Pons (tissue), 1 donor: ENCODE results near the gene LACTB.

Experiments used
- DNase-seq: peaks from one replicate; pipeline ENCODE4 v3.0.0-alpha.2; 2016; ENCODE audit warnings: low spot score

LACTB gene, protein sequence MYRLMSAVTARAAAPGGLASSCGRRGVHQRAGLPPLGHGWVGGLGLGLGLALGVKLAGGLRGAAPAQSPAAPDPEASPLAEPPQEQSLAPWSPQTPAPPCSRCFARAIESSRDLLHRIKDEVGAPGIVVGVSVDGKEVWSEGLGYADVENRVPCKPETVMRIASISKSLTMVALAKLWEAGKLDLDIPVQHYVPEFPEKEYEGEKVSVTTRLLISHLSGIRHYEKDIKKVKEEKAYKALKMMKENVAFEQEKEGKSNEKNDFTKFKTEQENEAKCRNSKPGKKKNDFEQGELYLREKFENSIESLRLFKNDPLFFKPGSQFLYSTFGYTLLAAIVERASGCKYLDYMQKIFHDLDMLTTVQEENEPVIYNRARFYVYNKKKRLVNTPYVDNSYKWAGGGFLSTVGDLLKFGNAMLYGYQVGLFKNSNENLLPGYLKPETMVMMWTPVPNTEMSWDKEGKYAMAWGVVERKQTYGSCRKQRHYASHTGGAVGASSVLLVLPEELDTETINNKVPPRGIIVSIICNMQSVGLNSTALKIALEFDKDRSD

DNA sequence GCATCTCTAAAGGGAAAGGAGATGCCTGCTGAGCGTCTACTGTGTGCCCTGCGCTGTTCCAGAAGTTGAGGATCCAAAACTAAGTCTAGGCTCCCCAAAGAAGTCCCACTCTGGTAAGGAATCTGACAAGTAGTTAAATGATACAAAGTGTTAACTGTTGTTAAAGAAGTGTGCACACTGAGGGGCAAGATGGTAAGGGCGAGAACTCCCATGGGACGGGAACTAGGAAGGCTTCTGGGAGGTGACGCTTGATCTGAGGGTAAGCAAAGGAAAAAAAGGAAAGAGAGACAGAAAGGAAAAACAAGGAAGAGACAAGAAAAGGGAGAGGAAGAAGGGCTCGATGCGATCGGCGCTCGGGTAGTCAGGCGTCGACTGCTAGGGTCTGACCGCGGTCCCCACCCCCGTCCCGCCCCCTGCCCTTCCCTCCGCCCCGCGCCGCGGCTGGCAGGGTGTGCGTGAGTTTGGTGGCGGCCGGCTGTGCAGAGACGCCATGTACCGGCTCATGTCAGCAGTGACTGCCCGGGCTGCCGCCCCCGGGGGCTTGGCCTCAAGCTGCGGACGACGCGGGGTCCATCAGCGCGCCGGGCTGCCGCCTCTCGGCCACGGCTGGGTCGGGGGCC lies at the start of gene LACTB:
Gene LACTB, plus strand, starts transcription at position 480 of the 620 bp plus-strand sequence. Its CDS starts 11 bp downstream, at position 491.
- DNase-seq: peak; percentile 82

DNA sequence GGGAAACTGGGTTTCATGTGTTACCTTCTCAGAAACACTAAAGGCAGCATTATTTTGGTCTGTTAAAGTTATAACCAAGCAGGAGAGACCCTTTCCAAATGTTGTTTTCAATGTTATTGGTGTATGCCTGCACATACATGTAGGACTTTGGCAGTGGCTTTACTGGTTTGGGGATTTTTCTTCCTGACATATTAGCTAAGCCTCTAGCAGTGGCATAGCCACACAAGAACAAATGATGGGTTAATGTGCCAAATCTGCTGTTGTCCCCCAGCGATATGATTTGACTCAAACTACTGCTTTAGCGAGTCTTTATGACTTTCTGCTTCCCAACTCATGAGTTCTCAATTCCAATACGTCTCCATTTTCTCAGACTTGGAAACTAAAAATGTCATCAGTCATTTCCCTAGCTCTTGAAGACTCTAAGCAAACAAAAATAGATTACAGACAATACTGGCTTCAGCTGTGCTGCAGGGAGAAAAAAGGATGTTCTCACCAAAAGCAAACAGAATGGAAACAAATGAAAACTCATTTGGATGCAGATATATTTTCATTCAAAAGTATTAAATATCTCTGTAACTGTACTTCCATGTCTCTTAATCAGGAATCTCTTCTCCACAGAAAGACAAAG lies 49.5 kb upstream of the LACTB start:
- DNase-seq: no peak

DNA sequence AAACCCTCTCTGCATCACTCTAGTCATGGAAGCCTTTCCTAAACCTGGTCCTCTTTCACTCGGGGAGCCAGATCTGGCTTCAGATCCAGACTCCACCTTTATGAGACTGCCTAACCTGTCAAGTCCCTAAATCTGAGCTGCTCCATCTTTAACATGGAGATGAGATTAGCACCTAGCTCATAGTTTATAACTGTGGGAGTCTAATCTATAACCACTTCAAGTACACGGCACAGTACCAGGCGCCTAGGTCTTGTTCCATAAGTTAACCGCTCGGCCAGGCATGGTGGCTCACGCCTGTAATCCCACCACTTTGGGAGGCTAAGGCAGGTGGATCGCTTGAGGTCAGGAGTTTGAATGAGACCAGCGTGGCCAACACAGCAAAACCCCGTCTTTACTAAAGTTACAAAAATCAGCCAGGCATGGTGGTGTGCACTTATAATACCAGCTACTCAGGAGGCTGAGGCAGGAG lies 48.8 kb upstream of the LACTB start:
- no peak for DNase-seq

DNA sequence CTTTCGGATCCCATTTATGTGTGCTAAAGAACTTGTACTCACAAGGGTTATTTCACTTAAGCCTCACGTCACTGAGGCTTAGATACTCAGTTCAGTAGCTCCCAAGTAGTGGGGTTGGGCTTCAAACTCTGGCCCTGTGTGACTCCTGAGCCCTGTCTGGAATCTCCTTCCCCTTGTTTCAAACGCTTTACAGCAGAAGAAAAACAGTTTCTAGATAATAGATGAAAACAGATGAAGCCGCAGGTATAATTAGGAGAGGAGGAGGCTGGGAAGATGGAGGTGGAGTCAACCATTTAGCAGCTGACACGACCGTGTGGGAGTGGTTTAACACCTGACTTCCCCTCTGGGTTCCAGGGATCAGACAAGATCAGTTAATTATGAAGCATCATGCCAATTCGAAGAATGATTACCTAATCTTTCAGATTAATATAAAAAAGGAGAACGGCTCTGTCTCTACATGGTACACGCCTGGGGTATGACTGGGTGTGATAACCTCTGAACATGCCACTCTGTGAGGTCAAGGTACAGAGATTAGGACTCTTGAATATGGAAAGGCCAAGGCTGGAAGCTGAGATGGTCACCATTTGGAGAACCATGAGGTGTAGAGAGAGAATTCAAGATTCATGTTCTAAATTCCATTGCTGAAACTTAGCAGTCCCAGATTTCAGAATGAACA lies 48.0 kb upstream of the LACTB start:
- no peak for DNase-seq

DNA sequence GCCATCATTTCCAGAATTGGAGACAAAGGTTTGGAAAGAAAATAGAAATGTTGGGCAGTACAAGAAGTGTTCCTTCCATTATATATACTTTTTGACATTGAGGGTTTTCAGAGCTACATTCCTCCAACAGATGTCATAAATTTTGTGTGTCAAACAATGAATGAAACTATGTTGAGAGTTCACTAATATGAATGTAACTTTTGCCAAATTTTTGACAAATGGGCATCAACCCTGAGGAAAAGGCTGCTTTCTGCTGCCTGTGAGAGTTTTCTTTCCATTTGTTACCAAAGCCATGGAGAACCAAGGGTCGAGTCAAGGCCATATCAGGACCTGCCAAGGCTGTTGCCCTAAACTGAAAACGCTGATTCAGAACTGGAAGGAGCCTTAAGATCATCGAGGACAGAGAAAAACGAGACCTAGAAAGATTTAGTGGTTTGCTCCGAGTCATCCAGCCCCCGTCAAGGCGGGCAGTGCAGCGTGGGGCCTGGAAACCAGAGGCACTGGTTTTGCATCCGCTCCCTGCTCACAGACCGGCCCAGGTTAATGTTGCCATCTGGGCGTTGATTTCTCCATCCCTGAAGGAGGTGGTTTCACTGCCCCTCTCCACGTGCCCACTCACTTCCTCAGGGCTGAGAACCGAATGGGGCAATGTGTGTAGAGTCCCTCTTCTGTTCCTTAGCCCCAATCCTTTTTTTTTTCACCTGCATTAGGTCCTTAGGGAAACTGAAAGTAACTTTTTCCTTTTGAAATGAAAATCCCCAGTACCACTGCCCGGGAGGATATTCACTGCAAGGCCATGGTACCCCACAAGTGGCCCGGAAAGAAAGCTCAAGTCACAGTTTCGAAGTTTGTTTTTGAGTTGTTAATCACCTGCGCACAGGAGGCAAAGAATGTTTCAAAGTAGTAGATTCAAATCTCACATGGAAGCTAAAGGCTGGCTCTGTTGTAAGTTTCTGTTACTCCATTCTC lies 46.4 kb upstream of the LACTB start:
- no peak for DNase-seq

DNA sequence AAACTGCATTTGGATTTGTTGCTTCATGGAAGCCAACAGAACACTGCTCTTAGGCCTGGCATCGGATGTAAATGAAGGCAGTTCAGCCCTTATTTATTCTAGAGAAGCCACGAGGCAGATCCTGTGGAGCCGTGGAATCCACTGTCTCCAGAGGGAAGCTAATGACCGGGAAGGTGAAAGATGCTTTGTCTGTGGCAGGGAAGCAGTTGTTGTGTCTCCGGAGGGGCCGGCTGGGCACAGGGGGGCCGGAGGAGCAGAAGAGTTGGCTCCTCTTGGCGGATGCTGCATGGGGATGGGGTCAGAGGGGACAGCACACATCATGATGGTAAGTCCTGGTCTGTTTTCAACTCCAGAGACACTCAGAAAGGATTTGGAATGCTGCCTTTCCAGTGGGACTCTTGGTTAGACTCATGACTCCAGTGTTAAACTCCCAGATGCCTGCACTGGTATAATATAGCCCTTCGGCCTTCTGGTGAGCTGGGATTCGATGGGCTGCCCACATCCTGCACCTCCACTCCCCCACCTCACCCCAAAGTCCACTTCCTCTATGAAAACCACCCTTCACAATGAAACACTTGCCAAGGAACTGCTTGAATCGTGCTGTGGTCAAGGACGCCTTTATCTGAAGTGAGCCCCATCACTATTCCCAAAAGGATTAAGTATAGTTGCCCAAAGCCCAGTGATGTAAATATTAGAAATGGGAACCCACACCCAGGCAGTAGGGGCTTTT lies 45.5 kb upstream of the LACTB start:
- no peak for DNase-seq

DNA sequence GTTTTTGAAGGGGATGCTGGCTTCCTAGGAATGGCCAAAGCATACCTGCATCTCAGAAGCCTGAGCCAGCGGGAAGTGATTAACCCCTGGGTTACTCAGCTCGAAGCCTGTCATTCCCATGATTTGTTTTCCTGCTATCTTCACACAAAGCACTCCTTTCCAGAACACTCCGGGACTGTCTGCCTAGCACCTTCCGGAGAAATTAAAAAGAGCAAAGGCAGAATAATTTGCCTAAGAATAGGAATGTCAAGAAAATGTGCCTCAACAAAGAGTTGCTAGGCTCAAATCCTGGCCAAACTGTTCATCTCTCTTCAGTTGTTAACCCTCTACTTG lies 45.0 kb upstream of the LACTB start:
- DNase-seq: no peak

DNA sequence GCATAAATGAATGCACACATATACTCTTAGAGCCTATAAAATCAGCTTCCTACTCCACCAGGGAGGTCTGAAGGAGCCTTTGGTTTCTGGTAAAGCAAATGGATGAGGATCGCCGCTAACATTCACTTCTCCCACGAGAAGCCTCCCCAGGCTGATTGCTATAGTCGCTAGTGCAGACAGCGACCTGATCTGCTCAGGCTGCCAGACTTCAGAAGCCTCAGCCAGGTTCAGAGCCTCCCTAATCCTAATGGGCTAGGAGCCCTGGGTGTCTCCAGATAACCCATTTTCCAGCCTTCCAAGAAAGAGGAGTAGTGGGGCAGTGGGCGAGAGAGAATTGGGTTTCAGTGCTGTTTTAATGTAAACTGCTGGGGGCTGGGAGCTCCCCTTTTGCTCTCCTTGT lies 43.7 kb upstream of the LACTB start:
- DNase-seq: no peak

DNA sequence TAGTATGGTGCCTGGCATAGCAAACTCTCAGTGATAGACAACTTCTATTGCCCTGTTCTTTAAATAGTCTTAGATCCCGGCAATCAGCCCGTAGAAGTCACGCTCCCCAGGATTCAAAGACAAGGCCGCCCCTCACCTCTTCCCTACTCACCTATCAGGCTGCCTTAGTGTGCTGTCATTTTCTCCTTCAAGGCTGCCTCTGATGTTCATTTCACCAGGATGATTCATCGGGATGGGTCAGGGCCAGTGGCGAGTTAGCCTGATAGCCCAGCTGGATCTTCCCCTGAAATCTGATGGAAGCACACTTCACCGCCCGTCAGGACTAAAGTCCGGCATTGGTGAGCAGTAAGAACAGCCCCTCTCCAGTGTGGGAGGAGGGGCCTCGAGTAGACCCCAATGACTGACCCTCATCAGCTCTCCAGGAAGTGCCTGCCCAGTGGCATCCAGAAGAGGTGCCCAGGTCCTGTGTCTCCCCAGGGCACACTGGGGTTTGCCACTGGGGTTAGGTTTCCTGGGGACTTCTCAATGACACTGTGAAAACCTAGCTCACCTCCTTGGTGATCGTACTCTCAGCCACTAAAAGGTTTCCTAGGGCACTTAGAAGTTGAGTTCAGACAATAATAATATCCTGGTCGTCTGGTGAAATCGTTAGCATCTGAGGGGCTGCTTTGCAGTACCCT lies 41.6 kb upstream of the LACTB start:
- DNase-seq: no peak

DNA sequence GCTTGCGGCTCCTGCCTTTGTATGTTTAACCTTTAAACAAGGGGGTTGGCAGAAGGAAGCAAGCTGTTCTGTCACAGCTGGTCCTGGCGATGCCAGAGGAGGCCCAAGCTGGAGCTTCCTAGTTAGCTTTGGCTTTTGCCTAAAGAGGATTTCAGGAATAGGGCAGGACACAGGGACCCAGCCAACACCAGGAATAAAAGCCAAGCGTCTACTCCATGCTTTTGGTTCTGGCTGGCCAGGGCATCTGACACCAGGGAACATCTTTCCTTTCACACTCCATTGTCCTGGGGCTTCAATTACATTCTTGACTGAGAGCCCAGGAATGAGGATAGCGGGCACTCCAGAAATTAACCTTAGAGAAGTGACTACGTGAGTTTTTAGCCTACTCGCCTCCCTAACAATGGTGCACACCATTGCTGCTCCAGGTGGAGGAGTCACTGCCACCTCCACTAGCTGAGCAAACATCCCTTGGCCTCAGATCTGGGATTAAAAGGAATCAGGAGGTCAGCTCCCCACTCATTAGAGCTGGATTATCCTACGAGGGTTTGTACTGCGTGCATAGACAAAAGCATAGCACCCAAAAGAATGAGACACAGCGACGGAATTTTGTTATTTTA lies 40.9 kb upstream of the LACTB start:
- DNase-seq: no peak

DNA sequence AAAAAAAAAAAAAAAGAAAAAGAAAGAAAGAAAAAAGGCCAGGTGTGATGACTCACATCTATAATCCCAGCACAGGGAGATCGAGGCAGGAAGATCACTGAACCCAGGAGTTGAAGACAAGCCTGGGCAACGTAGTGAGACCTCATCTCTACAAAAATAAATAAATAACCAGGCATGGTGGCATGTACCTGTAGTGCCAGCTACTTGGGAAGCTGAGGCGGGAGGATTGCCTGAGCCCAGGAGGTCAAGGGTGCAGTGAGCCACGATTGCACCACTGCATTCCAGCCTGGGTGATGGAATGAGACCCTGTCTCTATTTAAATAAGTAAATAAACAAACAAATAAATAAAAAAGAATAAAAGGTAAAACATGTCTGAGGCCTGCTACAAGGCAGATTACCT lies 39.3 kb upstream of the LACTB start:
- no peak for DNase-seq

DNA sequence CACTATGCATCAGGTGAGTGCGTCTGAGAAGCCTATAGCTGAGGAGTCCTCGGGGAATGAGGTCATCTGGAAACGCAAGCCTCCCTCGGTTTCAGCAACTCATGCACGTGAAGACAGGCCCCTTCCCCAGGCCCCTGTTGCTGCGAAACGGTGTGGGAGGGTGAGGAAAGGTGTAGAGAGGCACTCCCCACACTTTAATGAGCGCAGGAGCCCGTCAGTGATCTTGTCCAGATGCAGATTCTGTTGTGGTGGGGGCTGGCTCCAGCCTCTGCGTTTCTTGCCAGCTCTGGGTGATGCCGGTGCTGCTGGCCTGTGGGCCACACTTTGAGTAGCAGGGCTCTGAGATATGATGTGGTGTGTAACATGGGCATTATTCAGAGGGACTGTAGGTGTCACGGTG lies 38.6 kb upstream of the LACTB start:
- no peak for DNase-seq

DNA sequence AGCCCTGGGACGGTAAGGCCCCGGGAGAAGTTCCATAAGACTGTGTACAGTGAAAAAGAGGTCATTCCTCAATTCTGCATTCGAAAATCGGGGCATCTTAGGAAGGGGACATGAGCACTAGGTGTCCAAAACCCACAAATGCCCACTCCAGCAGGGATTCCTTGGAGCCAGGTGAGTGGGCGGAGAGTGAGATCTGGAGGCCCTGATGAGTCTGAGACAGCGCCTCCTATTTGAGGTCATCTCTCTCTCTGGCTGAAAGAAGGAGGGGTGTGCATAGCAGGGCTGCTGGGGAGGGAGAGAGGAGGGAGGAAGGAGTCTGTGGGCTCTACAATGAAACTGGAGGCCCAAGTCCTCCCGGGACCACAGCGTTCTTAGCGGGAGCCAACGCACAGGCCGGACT lies 38.1 kb upstream of the LACTB start:
- no peak for DNase-seq

DNA sequence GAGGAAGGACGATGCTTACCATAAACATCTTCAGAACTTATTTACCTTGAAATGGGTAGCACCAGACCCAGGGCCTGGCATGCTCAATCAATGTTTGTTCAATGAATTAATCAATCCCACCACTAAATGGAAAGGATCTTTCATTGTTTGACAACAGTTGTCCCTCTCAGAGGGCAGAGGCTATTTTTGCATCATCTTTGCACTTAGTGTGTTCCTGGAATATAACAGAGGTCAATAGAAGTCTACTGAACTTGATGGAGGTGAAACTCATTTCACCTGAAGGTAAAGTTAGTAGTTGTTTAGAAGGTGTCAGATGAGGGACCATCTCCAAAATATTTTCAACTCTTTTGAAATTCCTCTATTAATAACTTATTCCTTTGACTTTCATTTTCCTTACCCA lies 36.9 kb upstream of the LACTB start:
- DNase-seq: no peak

DNA sequence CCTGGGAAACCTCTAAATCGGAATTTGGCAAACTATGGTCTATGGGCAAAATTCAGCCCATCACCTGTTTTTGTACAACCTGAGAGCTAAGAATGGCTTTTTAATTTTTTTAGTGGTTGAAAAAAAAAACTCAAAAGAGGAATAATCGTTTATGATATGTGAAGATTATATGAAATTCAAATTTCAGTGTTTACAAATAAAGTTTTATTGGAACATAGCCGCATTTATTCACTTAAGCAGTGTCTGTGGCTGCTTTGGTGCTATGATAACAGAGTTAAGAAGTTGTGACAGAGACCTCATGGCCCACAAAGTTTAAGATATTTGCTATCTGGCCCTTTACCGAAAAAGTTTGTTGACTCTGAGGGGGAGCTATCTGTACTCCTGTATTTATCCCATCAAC lies 36.4 kb upstream of the LACTB start:
- no peak for DNase-seq

DNA sequence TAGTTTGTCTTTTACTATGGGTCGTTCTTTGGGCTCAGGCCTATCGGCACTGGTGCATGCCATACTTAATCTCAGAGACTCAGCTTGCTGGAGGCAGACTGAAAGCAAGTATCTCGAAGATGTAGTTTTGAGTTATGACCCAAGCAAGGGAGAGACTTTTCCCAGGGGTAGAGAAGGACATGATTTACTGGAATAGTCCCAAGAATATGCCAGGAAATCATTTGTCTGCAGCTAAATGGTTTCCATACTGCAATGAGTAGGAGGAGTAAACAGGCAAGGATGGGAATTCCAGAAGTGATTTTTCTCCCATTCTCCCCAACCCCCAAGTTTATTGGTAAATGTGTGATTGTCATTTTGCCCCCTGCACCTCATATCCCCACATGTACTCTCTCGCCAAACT lies 35.4 kb upstream of the LACTB start:
- no peak for DNase-seq

DNA sequence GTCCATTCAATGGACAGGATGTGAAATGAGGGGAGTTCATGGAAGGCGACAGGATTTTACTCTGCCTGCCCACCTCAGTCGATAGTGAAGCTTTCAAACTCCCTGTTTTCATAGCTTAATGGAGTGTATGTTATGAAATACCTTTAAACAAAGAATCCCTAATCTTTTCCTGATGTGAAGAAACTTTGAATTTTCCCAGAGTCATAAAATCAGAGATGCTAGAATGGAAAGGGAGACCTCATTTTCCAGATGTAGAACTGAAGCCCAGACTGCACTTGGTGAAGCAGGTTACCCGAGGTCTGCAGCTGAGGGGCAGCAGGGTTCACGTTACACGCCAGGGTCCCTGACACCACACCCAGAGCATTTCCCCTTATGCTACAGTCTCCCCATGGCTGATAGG lies 34.7 kb upstream of the LACTB start:
- DNase-seq: no peak

DNA sequence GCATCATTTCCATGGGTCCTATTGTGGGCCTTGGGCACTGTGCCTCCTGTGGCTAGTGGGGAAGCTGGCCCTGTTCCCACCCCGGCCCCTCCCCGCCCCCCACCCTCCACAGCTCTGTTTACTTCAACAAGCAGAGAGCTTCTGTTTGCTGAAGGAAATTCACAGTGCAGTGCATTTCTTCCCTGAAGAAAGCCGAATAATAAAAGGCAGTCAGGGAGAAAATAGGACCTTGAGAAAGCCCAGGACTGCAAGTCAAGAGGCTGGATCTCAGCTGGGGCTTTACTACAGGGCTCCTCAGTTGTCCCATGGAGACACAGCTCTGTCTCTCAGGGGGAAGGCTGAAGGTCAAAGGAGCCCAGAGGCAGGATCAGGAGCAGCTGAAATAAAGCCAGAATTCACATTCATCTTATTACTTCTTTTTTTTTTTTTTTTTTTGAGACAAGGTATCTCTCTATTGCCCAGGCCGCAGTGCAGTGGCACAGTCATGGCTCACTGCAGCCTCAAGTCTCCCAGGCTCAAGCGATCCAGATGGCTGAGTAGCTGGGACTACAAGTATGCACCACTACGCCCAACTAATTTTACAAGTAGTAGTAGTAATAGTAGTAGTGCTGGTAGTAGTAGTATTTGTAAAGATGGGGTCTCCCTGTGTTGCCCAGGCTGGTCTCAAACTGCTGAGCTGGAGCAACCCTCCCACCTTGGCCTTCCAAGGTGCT lies 33.0 kb upstream of the LACTB start:
- DNase-seq: no peak
